GM15510 (cell line): ENCODE data around the gene CROCC2.

Source experiments
- POLR2A ChIP-seq: IDR thresholded peaks from 3 replicates; pipeline ENCODE4 v1.6.1; 2011; ENCODE audit warnings: borderline replicate concordance; ENCODE audit not compliant: insufficient read length; ENCODE audit errors: extremely low read depth

CROCC2 gene

GRCh38 chr2:240905176-240905781 is 857 bp upstream of the CROCC2 start:
- TF ChIP-seq POLR2A = no peak

DNA sequence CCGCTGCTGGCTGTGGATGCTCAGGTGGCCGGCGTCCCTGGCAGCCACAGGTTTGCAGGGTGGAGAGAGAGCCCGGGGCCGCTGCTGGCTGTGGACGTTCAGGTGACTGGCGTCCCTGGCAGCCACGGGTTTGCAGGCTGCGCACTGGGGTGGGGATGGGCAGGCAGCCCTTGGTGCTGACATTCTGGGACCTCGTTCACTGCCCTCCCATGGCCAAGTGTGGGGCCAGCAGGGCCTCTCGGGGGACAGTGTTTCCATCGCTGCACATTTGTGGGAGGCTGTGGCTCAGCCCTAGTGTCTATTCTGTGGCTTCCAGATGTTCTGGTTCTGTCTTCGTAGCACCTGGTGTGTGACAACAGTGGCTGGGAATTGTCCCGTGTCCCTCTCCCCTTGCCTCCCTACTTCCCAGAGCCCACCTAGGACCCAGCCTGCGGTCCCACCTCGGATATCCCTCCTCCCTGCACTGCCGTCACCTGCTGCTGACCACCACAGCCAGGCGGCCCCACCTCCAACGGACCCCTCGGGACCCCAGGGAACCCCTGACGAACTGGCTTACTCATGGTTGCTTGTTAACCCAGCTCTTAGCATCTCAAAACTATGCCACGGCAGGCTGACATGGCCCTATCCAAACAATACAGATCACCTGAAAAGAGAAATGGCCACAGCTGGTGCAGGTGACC is 915 bp downstream of the CROCC2 start:
- TF ChIP-seq POLR2A = no peak

GRCh38 chr2:240909216-240909974 is 3.3 kb downstream of the CROCC2 start:
- TF ChIP-seq POLR2A = no peak

GRCh38 chr2:240911641-240912265 is 5.6 kb downstream of the CROCC2 start:
- no peak for TF ChIP-seq POLR2A

DNA sequence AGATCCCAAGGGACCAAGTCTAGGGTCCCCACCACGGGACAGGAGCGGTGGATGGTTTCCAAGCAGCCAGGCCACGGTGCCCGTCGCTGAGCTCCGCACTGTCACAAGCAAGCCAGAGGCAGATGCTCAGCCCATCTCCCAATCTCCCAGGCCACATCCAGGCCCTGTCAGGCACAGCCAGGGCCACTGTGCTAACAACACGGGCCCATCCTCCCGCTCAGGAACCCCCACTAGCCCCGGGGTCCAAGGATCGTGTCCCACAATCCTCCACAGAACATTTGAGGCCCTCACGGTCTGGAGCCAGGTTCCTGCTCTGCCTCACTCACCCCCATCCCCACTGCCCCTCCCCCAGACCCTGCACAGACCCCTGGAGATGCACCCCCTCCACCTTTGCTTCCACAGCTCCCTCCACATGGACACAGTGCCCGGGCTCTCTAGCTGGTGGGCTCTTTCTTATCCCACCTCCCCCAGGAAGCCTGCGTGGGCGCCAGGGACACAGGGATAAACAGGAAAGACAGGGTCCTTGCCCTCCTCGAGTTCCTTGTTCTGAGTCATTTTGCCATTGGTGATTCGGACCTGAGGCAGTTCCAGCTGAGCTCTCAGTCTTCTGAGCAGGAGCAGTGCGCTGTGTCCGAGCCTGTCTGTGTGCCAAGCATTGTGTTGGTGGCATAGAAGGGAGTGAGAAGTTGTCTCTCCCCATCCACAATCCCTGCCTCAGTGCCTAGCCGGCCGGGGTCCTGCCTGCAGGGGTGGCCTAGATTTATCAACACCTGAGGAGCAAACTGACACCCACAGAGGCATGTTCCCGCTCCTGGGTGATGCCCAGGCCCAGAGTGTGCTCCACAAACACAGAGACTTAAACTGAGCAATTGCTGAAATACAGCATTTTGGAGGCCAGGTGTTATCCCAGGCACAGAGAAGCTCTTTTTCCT is 7.0 kb downstream of the CROCC2 start:
- TF ChIP-seq POLR2A = no peak

- TF ChIP-seq POLR2A = no peak
Measured at GRCh38 chr2:240913810-240914644, 7.9 kb downstream of the CROCC2 start.

DNA sequence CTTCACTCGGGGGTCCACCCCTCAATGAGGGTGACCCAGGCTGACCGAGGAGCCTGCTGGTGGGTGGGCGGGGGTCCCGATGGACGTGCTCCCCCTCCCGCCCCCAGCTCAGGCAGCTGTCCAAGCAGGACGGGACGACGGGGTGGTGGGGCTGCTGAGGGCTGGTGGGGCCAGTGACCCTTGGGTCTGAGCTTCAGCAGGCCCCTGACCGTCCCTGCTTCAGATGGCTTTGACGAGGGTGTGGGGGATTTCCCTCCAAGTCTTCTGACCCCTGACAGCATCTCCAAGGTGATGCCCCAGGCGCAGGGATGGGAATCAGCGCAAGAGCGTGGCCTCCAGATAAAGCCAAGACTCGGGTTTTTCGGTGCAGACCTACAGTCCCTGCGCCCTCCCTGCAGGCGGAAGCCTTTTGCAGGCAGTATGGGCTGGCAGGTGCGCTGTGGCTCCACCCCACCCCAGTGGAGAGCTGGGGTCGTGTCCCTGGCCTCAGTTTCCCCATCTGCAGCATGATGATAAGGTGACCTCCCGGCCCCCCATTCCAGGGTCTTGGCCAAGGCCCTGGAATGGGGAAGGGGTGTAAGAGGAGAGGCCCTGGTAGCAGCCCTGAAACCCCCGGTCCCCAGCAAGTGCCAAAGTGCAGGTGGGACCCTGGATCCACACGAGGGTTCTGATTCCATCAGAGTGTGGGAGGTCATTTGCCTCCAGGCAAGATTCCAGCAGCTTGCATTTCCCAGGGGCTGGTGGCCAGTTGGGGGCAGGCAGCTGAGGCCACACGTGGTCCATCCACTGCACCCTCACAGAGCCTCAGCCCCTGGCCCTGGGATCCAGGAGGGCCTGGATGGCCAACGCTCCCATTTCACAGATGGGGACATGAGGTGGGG is 8.7 kb downstream of the CROCC2 start:
- TF ChIP-seq POLR2A = no peak

- no peak for TF ChIP-seq POLR2A
Measured at GRCh38 chr2:240915526-240916341, 9.6 kb downstream of the CROCC2 start.

DNA sequence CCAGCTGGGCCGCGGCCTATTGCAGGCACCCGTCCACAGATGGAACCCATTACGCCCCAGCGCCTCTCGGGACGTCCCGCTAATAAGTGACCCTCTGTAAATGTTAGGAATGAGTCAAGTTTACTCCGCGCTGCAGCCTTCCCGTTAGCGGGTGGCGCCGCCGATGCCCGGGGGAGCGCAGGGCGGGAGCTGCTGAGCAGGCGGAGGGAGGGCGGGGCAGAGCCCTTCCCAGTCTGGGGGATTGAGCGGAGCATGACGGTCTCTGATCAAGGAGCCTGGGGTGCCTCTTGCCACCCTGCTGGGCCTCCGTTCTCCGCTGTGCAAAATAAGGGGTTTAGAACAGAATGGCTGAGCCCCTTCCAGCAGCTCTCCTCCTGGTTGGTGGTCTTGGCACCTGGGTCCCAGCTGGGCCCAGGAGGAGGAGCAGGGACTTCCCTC is 10.5 kb downstream of the CROCC2 start:
- TF ChIP-seq POLR2A = no peak

GRCh38 chr2:240917009-240917683 is 11.0 kb downstream of the CROCC2 start:
- TF ChIP-seq POLR2A = no peak

DNA sequence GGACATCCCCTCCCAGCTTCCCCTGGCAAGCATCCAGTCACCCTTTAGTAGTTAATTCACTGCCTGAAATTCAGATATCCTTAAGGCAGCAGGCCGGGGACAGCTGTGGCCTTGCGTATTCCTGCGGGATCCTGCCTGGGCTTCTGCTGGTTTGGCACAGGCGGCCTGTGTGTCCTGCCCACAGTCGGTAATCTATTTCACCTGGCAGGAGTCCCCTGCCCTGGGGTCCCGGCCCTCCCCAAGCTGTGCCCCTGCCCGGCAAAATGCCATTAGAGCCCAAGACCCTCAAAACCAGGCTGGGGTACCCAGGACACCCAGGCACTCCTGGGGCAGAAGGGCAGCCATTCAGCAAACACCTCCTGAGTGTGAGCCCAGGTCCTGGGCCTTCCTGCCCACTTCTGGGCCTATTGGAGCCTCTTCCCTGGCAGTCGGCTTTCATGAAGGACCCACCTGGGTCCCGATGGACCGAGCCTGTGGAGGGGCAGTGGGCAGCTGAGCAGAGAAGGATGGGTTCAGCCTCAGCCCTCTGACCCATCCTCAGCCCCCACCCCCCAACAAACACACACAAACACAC is 11.6 kb downstream of the CROCC2 start:
- no peak for TF ChIP-seq POLR2A
